Stimulated activated CD8-positive, alpha-beta memory T cell treated with anti-CD3 and anti-CD28 coated beads, Interleukin-7, amount 100 ng/mL, for 1 hour (primary cell): ENCODE data around the gene CLTCL1.
"Not testable (repeated sequence)": the region's sequence is repeated elsewhere in the genome, so short reads cannot be mapped to it uniquely, and the experiment has no call there.

Experiments
- DNase-seq, 2 donors: peaks; one replicate each; pipeline ENCODE4 v3.0.0-alpha.2; 2020; ENCODE audit warnings: low read depth in 2 of 2

The CLTCL1 gene

GRCh38 chr22:19176175-19176643, 115.3 kb downstream of the CLTCL1 start:
- DNase-seq = no peak

GRCh38 chr22:19175602-19176174, 115.8 kb downstream of the CLTCL1 start:
- no peak for DNase-seq

GRCh38 chr22:19175026-19175601, 116.4 kb downstream of the CLTCL1 start:
- no peak for DNase-seq

- DNase-seq = no peak
These were observed 117.2 kb downstream of the CLTCL1 start for GRCh38 chr22:19174106-19175025.

- DNase-seq = no peak
These were observed 118.2 kb downstream of the CLTCL1 start for GRCh38 chr22:19173047-19174035.

GRCh38 chr22:19172213-19173046, 119.1 kb downstream of the CLTCL1 start:
- no peak for DNase-seq

- no peak for DNase-seq
These were observed 121.6 kb downstream of the CLTCL1 start for GRCh38 chr22:19169947-19170318.

- DNase-seq = no peak
These were observed 122.2 kb downstream of the CLTCL1 start for GRCh38 chr22:19169002-19169946.

GRCh38 chr22:19168088-19168890, 123.2 kb downstream of the CLTCL1 start:
- DNase-seq = no peak

- no peak for DNase-seq
These were observed 124.2 kb downstream of the CLTCL1 start for GRCh38 chr22:19167106-19167869.

GRCh38 chr22:19166421-19166820, 125.1 kb downstream of the CLTCL1 start:
- no peak for DNase-seq

- no peak for DNase-seq
These were observed 127.1 kb downstream of the CLTCL1 start for GRCh38 chr22:19164425-19164824.

- not testable (repeated sequence) for DNase-seq
These were observed 132.9 kb downstream of the CLTCL1 start for GRCh38 chr22:19158649-19159048.

- DNase-seq = not testable (repeated sequence)
These were observed 135.4 kb downstream of the CLTCL1 start for GRCh38 chr22:19156109-19156508.

- no peak for DNase-seq
These were observed 138.3 kb downstream of the CLTCL1 start for GRCh38 chr22:19152942-19153883.

GRCh38 chr22:19151329-19152191, 140.0 kb downstream of the CLTCL1 start:
- no peak for DNase-seq
